Astrocyte (in vitro differentiated cells and primary cell): Measurements from ENCODE around the gene ACOT8. TPM values are rescaled to one million over a fixed set of nuclear protein-coding genes. Genes with fewer than 3 reads are reported as not detected.
"Not testable (repeated sequence)": the region's sequence is repeated elsewhere in the genome, so short reads cannot be mapped to it uniquely, and the experiment has no call there.

Experiments used
- DNase-seq: peaks from one replicate; pipeline ENCODE4 v3.0.0-alpha.2; 2010; ENCODE audit warnings: low read depth
- FAIRE-seq: peaks from 2 replicates; lab custom pipeline; 2011; peaks lifted over from hg19 to GRCh38; lab: Jason Lieb, UNC
- H2AFZ ChIP-seq: 2 replicates; pipeline ENCODE4 v1.6.0; 2012; ENCODE audit warnings: low read depth, low read length, inconsistent platforms
- H3K27ac ChIP-seq: 2 replicates; pipeline ENCODE4 v1.5.1; 2011; ENCODE audit warnings: low read depth, low read length, inconsistent platforms
- H3K27me3 ChIP-seq: 2 replicates; pipeline ENCODE4 v1.6.0; 2011; ENCODE audit warnings: low read length, inconsistent platforms; ENCODE audit not compliant: insufficient read depth
- H3K36me3 ChIP-seq: 2 replicates; pipeline ENCODE4 v1.5.1; 2011; ENCODE audit warnings: low read length, inconsistent platforms; ENCODE audit not compliant: insufficient read depth
- H3K4me1 ChIP-seq: 2 replicates; pipeline ENCODE4 v1.5.1; 2011; ENCODE audit warnings: low read length, inconsistent platforms; ENCODE audit not compliant: insufficient read depth
- H3K4me2 ChIP-seq: 2 replicates; pipeline ENCODE4 v1.6.0; 2012; ENCODE audit warnings: low read length, inconsistent platforms
- H3K4me3 ChIP-seq: 2 replicates; pipeline ENCODE4 v1.5.1; 2011; ENCODE audit warnings: low read depth, mild to moderate bottlenecking, low read length, inconsistent platforms; ENCODE audit not compliant: insufficient read depth
- H3K79me2 ChIP-seq: 2 replicates; pipeline ENCODE4 v1.6.0; 2012; ENCODE audit warnings: mild to moderate bottlenecking, low read length, inconsistent platforms; ENCODE audit not compliant: insufficient read depth
- H3K9ac ChIP-seq: 2 replicates; pipeline ENCODE4 v1.6.0; 2012; ENCODE audit warnings: mild to moderate bottlenecking, low read length, inconsistent platforms
- H3K9me3 ChIP-seq: 2 replicates; pipeline ENCODE4 v1.5.1; 2012; ENCODE audit warnings: low read depth, mild to moderate bottlenecking, low read length, inconsistent platforms; ENCODE audit not compliant: insufficient read depth
- H4K20me1 ChIP-seq: 2 replicates; pipeline ENCODE4 v1.6.0; 2012; ENCODE audit warnings: low read length, inconsistent platforms; ENCODE audit not compliant: insufficient read depth
- H3K27ac Mint-ChIP-seq: one replicate; pipeline ENCODE4 v1.8.0; 2021; ENCODE audit warnings: mild to moderate bottlenecking, mixed read lengths; ENCODE audit not compliant: unreplicated experiment
- H3K27me3 Mint-ChIP-seq: one replicate; pipeline ENCODE4 v1.8.0; 2021; ENCODE audit warnings: low read depth, mixed read lengths; ENCODE audit not compliant: unreplicated experiment
- H3K36me3 Mint-ChIP-seq: one replicate; pipeline ENCODE4 v1.8.0; 2021; ENCODE audit warnings: low read depth, mixed read lengths; ENCODE audit not compliant: unreplicated experiment
- H3K4me1 Mint-ChIP-seq: one replicate; pipeline ENCODE4 v1.8.0; 2021; ENCODE audit warnings: low read depth, mixed read lengths; ENCODE audit not compliant: unreplicated experiment
- H3K4me3 Mint-ChIP-seq: one replicate; pipeline ENCODE4 v1.8.0; 2021; ENCODE audit warnings: mild to moderate bottlenecking, moderate library complexity, mixed read lengths; ENCODE audit not compliant: unreplicated experiment
- H3K9me3 Mint-ChIP-seq: one replicate; pipeline ENCODE4 v1.8.0; 2021; ENCODE audit warnings: mild to moderate bottlenecking, mixed read lengths; ENCODE audit not compliant: unreplicated experiment
- EZH2 ChIP-seq: IDR thresholded peaks from 2 replicates; pipeline ENCODE4 v1.6.1; 2012; ENCODE audit warnings: mild to moderate bottlenecking, low read length, inconsistent platforms; ENCODE audit not compliant: insufficient read depth
- total RNA-seq: library from RNA; stranded (reverse); gene quantifications from 2 replicates; pipeline ENCODE4 v1.2.1, GENCODE V29; 2021
- TF ChIP-seq, protein P1 (sequence below): IDR thresholded peaks from 2 replicates; pipeline ENCODE4 v1.5.1; 2011; ENCODE audit warnings: low read depth, mild to moderate bottlenecking, inconsistent platforms, low read length, moderate library complexity; ENCODE audit not compliant: insufficient read depth

Gene ACOT8
- total RNA-seq, 1 donor from 2014 or later, result 22.0 TPM

DNA sequence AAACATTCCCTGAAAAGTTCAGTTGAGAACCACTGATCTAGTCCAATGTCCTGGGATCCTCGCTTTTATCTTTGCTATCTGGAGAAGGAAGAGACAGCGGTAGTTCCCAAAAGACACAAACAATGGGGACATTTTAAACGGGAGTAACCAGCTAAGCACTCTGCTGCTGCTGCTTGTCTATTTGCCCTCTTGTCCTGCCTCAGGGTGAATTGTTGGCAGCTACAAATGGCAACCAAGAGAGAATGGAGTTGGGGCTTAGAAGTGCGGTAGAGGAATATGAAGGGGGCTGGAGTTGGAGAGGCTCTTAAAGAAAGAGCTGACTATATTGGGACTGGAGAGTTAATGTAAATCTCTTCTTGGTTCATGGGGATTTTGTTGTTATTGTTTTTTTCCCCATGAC lies 17.4 kb upstream of the ACOT8 start:
- H3K4me1 ChIP-seq, result no peaks in the 10 kb centered on the region
- H3K79me2 ChIP-seq, result no peaks in the 10 kb centered on the region
- no peaks in the 10 kb centered on the region for H3K9me3 ChIP-seq
- no peaks in the 10 kb centered on the region for H3K36me3 ChIP-seq
- Mint-ChIP-seq H3K4me1 (no peaks in the 10 kb centered on the region), H3K27ac (no peak overlapping the region), H3K9me3 (no peaks in the 10 kb centered on the region), H3K36me3 (peaks cover 13% of the 10 kb centered on the region), H3K4me3 (no peak overlapping the region), H3K27me3 (no peaks in the 10 kb centered on the region)
- H4K20me1 ChIP-seq, result no peaks in the 10 kb centered on the region
- TF ChIP-seq, protein P1, sequence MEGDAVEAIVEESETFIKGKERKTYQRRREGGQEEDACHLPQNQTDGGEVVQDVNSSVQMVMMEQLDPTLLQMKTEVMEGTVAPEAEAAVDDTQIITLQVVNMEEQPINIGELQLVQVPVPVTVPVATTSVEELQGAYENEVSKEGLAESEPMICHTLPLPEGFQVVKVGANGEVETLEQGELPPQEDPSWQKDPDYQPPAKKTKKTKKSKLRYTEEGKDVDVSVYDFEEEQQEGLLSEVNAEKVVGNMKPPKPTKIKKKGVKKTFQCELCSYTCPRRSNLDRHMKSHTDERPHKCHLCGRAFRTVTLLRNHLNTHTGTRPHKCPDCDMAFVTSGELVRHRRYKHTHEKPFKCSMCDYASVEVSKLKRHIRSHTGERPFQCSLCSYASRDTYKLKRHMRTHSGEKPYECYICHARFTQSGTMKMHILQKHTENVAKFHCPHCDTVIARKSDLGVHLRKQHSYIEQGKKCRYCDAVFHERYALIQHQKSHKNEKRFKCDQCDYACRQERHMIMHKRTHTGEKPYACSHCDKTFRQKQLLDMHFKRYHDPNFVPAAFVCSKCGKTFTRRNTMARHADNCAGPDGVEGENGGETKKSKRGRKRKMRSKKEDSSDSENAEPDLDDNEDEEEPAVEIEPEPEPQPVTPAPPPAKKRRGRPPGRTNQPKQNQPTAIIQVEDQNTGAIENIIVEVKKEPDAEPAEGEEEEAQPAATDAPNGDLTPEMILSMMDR, result no peak
- TF ChIP-seq EZH2, result no peak
- no peak overlapping the region for H2AFZ ChIP-seq
- no peak overlapping the region for H3K4me2 ChIP-seq
- no peak overlapping the region for H3K27ac ChIP-seq
- DNase-seq (no peak), FAIRE-seq (no peak)
- no peak overlapping the region for H3K9ac ChIP-seq
- H3K4me3 ChIP-seq, result no peak overlapping the region
- H3K27me3 ChIP-seq, result no peaks in the 10 kb centered on the region

DNA sequence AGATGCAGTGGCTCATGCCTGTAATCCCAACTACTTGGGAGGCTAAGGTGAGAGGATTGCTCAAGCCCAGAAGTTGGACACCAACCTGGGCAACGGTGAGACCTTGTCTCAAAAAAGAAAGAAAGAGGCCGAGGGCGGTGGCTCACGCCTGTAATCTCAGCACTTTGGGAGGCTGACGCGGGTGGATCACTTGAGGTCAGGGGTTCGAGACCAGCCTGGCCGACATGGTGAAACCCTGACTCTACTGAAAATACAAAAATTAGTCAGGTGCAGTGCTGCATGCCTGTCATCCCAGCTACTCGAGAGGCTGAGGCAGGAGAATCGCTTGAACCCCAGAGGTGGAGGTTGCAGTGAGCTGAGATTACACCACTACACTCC lies 16.9 kb upstream of the ACOT8 start:
- not testable (repeated sequence) for H3K9me3 ChIP-seq, H3K4me3 Mint-ChIP-seq, H3K4me1 Mint-ChIP-seq, H4K20me1 ChIP-seq, H3K9ac ChIP-seq, H3K27me3 ChIP-seq, H3K9me3 Mint-ChIP-seq, H3K4me2 ChIP-seq, H3K4me1 ChIP-seq, H3K27ac Mint-ChIP-seq, FAIRE-seq, H3K27me3 Mint-ChIP-seq, H3K27ac ChIP-seq, H2AFZ ChIP-seq, H3K79me2 ChIP-seq, DNase-seq, H3K36me3 ChIP-seq, H3K4me3 ChIP-seq
- H3K36me3 Mint-ChIP-seq, result peaks cover 13% of the 10 kb centered on the region

DNA sequence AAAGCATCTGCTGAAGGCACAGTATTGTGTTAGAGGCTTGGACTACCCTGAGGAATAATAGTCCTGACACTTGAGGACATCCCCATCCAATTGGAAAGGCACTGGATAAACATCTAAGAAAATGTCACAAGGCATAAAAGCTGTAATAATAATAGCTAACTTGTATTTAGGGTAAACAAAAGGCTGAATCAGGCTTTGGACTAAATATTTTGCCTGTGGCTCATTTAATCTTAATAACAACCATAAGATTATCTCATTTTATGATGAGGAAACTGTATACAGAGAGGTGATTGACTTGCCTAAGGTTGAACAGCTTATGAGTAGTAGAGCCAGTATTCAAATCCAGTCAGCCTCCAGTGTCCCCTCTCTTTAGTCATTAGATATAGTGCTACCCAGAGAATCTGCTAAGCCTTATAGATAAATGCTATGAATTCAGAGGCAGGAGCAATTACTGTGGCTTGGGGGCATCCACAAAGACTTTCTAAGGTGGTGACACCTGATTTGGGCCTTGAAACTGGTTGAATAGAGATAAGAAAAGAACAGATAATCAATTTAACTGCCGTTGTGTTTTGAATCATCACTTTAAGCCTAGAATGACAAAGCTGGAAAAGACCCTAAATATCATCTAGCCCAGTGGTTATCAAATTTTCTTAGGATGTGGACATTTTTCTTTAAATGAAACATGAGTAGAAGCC lies 16.4 kb upstream of the ACOT8 start:
- Mint-ChIP-seq H3K27ac (no peak overlapping the region), H3K9me3 (no peaks in the 10 kb centered on the region), H3K4me3 (no peak overlapping the region), H3K27me3 (no peaks in the 10 kb centered on the region), H3K4me1 (no peaks in the 10 kb centered on the region), H3K36me3 (peaks cover 13% of the 10 kb centered on the region)
- Histone ChIP-seq H3K36me3 (no peaks in the 10 kb centered on the region), H3K4me1 (no peaks in the 10 kb centered on the region), H2AFZ (no peak overlapping the region), H3K4me3 (no peak overlapping the region), H4K20me1 (no peaks in the 10 kb centered on the region), H3K9ac (no peak overlapping the region), H3K27me3 (no peaks in the 10 kb centered on the region), H3K4me2 (no peak overlapping the region), H3K9me3 (no peaks in the 10 kb centered on the region), H3K27ac (no peak overlapping the region), H3K79me2 (no peaks in the 10 kb centered on the region)
- DNase-seq (no peak), FAIRE-seq (no peak)
- TF ChIP-seq, protein P1, result no peak
- TF ChIP-seq EZH2, result no peak
